ENCODE measurements around the gene TCEA2.
A peak's percentile ranks its signal among the peaks of the same experiment; 100 is the strongest.

TCEA2 gene

DNA sequence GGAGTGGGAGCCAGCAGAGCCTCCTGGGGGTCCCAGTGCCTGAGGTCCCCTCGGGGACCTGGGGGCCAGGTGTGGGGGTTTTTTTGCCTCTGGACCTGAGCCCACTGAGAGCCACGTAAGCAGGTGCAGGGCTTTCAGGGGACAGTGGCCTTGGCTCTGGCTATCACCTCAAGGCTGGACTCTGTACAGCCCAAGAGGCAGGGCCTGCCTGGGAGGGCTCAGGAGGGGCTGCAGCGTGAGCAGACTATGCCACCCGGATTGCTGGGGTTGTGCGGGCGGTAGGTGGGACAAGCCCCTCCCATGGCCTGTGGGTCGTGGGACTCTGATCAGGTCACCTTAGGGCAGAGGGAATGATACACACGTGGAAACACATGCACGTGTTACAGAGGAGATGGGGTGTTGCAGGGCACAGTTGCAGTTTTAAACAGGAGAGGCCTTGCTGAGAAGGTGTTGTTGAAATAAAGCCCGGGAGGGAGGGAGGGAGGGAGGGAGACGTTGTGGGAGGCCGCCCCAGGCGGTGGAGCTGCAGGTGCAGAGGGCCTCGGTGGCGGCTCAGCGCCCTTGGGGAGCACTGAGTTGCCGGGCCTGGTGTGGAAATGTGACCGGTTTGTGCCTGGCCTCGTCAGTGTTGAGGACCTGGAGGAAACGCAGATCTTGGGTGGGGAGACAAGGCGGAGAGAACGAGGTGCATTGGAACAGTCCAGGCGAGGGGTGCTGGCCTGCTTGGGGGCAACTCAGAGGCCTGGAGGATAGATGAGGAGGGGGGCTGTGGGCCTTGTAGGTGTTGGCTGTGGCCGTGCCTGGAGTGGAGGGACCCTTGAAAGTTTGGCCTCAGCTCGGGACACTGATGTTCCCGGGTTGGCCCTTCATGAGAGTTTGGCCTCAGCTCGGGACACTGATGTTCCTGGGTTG, 2.3 kb downstream of the TCEA2 start:
- DNase-seq (ENCODE audit: low read depth in 2 of 2) = no peak

DNA sequence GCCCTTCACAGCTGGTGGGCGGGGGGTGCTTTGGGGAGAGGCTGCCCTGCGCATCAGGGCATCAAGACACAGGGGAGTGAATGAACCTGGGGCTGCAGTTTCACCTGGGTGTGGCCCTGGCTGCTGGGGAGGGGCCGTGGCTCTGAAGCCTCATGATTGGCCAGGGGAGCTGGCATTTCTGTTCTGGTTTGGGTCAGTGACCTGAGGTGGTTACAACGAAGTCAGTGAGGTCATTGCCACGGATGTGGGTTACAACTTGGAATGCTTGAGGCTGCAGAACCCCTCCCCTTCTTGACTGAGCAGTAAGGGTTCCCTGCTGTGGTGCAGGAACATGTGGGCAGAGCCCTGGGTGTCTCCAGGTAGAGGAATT, 3.0 kb downstream of the TCEA2 start:
- DNase-seq (ENCODE audit: low read depth in 2 of 2) = peak in 1 of 2 donors; percentile 24

DNA sequence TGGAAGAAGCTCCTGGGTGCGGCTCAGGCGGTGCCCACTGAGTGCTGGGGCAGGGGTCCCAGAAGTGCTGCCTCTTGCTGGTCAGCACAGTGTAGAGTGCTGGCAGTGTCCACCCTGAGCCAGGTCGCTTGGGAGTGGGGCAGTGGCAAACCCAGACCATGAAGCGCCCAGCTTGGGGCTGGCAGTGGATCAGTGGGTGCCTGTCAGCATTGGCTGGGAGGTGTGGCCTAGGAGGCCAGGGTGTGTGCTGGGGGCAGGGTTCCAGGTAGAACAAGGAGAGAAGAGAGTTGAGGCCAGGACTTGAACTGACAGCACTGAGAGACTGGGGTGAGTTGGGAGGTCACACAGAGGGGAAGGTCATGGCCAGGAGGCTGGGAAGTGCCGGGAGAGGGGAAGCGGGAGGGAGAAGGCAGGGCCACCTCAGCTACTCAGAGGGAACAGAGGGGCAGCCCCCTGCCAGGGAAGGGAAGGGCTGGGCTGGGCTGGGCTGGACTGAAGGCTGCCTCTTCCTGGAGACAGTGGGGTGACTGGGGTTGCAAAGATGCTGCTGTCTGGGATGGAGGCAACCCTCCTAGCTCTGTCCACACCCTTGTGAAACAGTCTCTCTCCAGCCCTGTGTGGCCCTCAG, 4.1 kb downstream of the TCEA2 start:
- no peak for DNase-seq (ENCODE audit: low read depth in 2 of 2)

DNA sequence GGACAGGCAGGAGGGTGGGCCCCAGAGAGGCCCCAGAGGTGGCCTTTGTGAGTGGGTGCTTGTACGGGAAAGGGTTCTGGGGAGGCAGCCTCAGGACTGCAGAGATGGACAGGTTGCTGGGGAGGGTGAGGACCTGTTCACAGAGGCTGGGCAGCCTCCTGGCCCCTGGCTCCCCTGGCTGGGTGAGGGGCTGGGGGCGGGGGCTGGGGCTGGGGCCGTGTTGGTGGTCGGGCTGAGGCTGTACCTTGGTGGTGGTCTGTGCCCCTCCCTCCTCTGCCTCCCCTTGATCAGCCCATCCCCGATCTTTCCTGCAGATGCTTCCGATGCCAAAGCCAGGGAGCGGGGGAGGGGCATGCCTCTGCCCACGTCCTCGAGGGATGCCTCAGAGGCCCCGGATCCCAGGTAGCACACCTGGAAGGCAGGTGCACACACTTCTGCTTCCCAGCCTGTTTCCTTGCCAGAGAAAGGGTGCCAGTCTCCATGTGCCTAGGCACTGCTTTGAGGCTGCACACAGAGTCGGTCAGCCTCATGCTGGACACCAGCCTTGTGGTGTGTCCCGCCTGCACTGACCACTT, 4.8 kb downstream of the TCEA2 start:
- DNase-seq (ENCODE audit: low read depth in 2 of 2) = no peak

DNA sequence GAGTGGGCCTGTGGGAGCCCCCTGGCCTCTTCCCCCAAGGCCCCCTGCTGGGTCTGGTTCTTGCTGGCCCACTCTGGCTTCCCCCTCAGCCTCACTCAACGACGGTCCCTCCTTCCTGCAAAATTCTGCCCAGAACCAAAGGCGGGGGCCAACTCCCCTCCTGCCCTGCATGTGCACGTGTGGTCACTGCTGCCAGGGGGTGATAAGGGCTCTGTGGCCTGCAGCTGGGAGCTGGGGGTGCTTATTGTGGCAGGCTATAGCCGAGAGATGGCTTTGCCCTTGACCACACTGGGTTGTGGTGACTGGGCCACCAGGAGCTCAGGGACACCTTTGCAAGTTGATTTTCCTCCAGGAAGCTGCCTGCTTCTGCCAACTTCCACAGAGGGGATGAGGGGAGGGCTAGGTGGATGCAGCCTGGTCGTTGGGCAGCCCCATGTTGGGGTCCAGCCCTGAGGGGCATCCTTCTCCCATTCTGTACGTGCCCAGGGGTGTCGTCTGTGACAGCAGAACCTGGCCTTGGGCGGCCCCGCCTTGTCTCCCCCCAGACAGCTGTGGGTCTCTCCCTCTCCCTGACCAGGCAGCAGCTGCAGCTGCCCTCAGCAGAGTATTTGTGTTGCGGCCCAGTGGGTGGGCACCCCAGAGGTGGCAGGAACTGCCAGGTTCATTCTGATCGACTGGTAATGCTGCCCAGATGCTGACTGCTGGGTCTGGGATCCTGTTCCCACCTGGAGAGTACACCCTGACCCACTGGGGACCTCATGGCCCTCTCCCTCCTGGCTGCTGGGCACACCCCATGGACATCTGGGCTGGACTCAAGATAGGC, 5.6 kb downstream of the TCEA2 start:
- no peak for DNase-seq (ENCODE audit: low read depth in 2 of 2)

DNA sequence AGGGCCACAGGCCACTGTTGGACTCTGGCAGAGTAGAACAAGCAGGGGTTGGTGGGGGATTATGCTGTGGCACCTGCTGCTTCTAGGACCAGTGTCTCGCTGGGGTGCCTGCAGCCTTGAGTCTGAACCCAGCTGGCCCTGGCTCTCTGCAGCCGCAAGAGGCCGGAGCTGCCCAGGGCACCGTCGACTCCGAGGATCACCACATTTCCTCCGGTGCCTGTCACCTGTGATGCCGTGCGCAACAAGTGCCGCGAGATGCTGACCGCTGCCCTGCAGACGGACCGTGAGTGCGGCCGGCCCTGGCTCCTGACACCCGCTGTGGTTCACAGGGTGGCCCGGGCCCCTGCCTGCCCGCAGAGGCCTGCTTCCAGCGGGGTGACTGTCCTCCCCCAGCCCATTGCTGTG, 6.2 kb downstream of the TCEA2 start:
- no peak for DNase-seq (ENCODE audit: low read depth in 2 of 2)

DNA sequence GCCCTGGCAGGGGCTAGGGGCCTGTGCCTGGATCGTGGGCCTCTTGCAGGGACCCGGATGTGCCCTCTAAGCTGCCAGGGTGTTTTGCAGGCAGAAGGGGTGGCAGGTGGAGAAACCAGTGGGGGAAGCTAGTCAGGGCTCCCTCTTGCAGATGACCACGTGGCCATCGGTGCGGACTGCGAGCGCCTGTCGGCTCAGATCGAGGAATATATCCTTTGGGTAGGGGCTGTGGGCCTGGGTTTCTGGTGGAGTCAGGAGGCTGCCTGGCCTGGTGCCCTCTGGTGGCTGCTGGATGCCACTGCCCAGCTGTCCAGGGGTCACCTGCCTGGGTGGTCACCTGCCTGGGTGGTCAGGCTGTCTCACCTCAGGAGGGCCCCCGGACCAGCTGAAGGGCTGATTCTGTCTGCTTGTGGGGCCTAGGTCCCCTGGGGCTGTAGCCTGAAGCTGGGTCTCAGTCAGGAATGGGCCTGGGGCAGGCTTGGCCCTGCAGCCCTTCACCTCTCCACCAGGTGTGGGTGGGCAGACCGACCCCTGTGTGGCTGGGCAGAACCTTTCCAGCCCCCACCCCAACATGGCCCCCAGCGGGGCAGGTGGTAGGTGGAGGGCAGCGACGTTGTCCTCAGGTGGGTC, 6.7 kb downstream of the TCEA2 start:
- DNase-seq (ENCODE audit: low read depth in 2 of 2) = no peak

DNA sequence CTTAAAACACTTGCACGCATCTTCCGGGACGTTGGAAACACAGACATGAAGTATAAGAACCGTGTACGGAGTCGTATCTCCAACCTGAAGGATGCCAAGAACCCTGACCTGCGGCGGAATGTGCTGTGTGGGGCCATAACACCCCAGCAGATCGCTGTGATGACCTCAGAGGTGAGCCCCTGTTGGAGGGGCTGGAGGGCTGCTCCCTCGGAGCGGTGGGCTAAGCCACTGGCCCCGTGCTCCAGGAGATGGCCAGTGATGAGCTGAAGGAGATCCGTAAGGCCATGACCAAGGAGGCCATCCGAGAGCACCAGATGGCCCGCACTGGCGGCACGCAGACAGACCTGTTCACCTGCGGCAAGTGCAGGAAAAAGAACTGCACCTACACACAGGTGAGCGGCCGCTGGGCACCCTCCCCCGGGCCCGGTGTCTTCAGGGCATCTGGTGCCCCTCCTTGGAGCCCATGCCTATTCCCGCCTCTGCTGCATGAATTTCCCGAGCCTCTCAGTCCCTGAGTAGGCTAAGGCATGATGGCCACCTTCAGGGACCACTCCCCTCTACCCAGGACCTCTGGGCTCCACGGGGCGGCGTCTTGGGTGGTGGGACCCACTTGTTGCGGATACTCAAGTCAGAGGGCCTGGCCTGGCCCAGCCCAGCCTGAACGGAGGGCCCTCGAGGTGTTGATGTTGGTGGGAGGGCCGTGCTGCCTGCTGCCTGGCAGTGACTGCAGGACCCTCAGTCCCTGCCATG, 7.4 kb downstream of the TCEA2 start:
- DNase-seq (ENCODE audit: low read depth in 2 of 2) = no peak

DNA sequence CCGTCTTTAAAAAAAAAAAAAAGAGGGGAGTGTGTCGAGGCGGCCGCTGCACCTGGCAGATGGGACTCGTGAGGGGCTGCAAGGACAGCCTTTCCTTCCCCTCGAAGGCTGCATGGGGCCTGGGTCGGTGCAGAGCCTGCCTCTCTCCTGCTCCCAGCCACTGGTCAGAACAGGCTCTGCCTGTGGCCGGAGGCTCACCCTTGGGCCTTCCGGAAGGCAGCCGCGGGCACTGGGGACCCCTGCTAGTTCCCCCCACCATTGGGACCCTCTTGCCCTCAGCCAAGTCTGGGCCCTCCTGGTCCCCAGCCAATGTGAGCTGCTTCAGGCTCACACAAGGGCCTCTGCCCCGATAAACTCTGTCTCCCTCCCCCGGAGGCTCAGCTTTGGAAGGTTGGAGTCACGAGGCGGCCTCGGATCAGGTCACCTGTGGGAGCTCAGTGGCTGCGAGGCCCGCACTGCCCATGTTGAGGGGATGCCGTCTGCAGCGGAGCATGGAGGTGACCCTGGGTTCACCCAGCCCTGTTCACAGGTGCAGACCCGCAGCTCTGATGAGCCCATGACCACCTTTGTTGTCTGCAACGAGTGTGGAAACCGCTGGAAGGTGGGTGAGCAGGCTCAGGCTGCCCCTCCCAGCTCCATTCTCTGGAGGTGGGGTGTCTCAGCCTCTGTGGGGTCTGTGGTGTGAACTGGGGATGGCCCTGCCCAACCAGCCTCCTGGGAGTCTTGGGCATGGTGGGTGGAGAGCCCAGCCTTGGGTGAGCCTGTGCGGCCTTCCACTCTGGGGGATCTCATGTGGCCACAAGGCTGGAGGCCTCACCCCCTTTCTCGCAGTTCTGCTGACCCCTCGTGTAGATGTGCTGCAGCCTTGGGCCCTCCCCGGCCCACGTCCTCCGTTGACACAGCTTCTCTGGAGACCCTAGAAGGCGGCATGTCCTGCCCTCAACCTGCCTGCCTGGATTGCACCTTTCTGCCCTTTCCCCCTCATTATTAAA, 8.6 kb downstream of the TCEA2 start:
- no peak for DNase-seq (ENCODE audit: low read depth in 2 of 2)

DNA sequence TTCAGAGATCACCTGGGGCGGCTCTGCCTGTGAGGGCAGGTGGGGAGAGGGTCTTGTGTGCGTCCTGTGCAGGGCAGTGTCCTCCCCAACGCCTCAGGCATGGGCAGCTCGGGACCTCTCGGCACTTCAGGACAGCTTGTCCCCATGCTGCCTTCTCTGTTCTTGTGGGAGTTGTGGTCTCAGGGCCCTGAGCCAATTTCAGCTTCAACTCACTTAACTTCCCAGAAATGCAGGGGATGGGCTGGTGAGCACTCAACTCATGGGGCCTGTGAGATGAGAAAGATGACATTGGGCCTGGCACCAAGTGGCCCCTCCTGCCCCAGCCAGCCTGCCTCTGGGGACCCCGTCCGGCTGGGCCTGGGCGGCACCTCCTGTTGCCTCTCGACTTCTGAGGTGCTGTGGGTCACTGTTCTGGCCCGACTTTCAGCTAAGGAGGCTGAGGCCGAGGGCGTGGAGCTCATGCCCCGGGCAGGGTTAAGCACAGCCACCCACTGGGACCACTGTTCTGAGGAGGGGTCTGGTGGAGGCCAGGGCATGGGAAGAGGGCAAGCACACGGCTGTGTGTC, 9.6 kb downstream of the TCEA2 start:
- DNase-seq (ENCODE audit: low read depth in 2 of 2) = no peak

DNA sequence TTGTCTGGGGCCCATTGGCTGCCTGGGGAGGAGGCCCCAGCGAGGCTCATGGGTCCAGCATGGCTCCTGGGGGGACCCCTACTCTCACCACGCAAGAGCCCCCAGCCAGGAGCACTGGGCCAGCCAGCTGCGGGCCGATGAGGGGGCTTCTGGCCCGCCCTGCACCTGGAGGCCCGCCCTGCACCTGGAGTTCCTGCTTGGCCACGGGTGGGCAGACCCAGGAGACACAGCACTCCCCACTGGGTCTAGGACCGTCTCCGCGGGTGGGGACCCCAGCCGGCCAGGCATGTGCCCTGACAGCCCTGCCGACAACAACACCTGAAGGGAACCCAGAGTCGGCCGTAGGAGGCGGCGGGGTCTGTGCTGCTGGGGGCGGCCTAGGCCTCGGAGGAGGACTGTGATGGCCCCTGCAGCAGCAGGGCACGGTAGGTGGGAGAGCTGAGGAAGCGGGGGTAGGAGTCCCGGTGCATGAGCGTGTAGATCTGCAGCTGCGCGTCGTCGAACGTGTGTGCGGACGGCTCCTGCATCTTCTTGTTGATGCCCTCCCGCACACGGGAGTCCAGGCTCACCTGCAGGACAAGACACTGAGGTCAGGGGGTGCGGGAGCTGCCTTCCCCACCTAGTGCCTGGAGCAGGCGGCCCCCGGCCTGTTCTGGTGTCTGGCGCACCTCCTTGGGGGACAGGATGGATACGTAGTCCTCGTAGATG, 10.6 kb downstream of the TCEA2 start:
- DNase-seq (ENCODE audit: low read depth in 2 of 2) = no peak

DNA sequence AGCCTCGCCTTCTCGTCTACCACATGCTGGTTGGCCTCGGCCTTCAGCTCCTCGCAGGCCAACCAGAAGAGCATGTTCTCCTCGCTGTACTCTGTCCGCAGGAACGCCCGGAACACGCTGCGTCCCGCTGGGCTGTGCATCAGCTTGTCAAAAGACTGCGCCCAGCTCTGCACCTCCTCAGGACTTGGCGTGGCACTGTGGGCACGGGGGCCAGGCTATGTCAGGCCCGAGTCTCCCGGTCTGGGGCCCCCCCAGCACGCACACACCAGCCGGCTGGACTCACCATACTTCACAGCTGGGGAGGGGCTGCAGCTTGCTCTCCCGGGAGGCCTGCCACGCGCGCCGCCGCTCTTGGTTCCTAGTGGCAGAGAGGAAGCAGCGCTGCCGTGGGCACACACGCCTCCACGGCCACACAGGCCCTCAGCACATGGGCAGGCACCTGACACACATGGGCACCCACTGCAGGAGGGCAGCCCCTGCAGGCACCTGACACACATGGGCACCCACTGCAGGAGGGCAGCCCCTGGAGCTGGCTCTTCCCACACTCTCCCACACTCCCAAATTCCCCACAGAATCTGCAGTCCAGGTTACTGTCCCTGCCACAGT, 11.3 kb downstream of the TCEA2 start:
- no peak for DNase-seq (ENCODE audit: low read depth in 2 of 2)

DNA sequence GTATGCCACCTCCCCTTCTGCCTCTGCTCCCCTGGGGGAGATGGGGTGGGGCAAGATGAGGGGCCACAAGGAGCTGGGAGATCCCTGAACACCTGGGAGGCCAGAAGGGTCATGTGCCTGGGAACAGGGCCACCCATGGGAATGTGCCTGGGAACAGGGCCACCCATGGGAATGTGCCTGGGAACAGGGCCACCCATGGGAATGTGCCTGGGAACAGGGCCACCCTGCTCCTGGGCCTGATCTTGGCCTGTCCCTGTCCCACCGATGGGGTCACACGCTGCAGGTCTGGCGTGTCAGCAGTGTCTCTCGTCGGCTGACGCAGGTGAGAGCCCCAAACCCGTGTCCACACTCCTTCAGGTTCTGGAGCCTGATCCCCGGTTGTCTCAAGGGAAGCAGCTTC, 12.0 kb downstream of the TCEA2 start:
- DNase-seq (ENCODE audit: low read depth in 2 of 2) = no peak

DNA sequence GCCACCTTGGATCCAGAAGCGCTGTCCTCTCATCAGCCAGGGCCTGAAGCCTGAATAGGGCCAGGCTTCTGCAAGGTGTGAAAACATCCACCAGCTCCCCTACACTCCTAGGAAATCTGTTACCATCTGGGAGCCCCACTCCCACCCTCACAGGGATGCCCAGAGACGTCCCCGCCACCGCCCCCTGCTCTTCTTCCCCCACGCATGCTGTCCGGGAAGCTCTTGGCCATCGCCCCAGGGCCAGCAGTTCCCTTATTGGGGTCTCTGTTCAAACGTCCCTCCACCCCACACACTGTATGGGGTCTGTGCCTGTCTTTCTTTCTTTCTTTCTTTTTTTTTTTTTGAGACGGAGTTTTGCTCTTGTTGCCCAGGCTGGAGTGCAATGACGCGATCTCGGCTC, 12.6 kb downstream of the TCEA2 start:
- no peak for DNase-seq (ENCODE audit: low read depth in 2 of 2)

DNA sequence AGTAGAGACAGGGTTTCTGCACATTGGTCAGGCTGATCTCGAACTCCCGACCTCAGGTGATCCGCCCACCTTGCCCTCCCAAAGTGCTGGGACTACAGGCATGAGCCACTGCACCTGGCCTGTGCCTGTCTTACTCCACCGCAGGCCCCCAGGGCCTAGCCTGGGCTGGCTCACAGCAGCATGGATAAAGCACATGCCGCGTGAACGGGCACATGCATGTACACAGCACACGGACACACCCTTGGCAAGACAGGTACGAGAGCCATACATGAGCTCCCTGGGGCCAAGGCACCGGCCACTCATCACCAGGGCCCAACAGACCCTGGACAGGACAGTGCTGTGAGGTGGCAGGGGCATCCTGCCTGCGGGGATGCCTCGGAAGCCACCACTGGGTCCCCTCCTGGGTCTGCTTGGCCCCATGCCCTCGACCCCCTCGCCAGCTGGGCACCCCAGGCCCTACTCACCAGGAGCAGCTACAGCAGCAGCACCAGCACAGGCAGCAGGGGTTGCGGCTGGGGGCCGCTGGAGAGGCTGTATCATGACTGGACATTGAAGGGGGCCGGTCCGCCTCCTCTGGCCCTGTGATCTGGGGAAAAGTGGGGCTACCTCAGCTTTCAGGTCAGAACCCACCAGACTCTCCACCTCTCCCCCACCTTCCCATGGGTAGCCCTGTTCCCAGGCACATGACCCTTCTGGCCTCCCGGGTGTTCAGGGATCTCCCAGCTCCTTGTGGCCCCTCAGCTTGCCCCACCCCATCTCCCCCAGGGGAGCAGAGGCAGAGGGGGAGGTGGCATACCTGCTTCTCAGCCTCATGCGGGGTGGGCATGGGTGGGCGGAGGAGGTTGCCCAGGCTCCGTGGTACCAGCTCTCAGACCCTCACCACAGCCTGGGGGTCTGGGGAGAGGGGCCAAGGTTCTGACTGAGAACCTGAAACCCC, 13.3 kb downstream of the TCEA2 start:
- DNase-seq (ENCODE audit: low read depth in 2 of 2) = no peak

DNA sequence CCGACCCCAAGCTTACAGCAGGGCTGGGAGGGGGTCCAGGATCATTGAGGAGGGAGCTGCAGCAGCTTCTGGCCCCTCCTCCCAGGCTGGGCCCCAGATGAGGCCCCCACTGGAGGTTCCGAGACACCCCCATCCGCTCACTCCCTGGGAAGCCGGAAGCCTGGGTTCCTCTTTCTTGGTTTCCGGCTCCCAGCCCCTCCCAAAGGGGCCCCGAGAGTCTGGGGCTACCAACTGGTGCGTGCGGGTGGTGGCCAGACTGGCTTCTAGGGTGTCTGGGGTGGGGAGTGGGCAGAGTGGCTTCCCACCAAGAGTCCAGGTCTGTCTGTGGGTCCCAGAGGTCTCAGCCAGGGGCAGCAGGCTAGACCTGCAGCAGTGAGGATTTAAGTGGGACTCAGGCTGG, 14.1 kb downstream of the TCEA2 start:
- DNase-seq (ENCODE audit: low read depth in 2 of 2) = no peak

DNA sequence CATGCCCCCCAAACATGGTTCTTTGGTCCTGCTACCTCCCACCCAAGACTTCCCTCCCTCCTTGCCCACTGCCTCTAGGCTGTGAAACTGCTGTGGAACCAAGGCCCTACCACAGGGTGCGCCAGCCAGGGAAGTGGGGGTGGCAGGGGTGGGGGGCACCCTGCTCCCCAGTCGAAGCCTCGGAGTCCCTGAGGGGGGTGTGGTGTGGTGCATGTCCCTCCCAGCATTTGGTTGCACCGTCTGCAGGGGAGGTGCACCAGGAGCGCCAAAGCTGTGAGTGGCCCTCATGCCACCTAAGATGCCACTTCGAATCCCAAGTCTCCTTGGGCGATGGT, 14.5 kb downstream of the TCEA2 start:
- no peak for DNase-seq (ENCODE audit: low read depth in 2 of 2)

Data from stimulated activated CD8-positive, alpha-beta memory T cell treated with anti-CD3 and anti-CD28 coated beads, Interleukin-15, amount 100 ng/mL, for 4 hours (primary cell).